Measurements from ENCODE around the gene BTG4. TPM values are rescaled to one million over a fixed set of nuclear protein-coding genes. Genes with fewer than 3 reads are reported as not detected.

BTG4 gene
- total RNA-seq, 1 experiment from 2014 or later, result not detected

DNA sequence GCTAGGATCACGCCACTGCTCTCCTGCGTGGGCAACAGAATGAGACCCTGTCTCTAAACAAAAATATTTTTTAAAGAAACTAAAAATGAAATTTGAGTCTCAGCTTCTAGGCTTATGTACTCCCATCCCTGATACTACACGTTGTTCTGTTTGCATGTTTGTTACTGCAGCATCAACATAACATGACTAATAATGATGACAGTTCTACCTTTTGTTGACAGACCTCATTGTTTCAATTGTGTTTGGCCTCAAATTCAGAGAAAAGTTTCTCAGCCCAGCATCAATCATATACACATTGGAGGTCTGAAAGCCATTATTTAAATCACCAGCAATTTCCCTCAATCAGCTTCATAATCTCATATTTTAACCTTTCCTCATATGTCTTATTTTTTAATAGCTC, 49.1 kb upstream of the BTG4 start (continued):
- TF ChIP-seq, protein P1, sequence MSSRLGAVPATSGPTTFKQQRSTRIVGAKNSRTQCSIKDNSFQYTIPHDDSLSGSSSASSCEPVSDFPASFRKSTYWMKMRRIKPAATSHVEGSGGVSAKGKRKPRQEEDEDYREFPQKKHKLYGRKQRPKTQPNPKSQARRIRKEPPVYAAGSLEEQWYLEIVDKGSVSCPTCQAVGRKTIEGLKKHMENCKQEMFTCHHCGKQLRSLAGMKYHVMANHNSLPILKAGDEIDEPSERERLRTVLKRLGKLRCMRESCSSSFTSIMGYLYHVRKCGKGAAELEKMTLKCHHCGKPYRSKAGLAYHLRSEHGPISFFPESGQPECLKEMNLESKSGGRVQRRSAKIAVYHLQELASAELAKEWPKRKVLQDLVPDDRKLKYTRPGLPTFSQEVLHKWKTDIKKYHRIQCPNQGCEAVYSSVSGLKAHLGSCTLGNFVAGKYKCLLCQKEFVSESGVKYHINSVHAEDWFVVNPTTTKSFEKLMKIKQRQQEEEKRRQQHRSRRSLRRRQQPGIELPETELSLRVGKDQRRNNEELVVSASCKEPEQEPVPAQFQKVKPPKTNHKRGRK (CRISPR knock-in tag; IDR thresholded peaks at IDR 0.05; ENCODE audit: borderline replicate concordance), result no peak
- TF ChIP-seq ZNF232 (CRISPR knock-in tag; IDR thresholded peaks at IDR 0.05), result no peak
- TF ChIP-seq NR3C1 (CRISPR knock-in tag; conservative IDR thresholded peaks at IDR 0.05; ENCODE audit: low read depth), result no peak
- TF ChIP-seq EMX1 (CRISPR knock-in tag; IDR thresholded peaks at IDR 0.05), result no peak
- TF ChIP-seq E2F4 (CRISPR knock-in tag; IDR thresholded peaks at IDR 0.05; ENCODE audit: borderline replicate concordance, low read depth), result no peak
- TF ChIP-seq JAZF1 (CRISPR knock-in tag; IDR thresholded peaks at IDR 0.05), result no peak
- no peak for TF ChIP-seq ERG (CRISPR knock-in tag; IDR thresholded peaks at IDR 0.05)
- no peak for TF ChIP-seq NFE2L1 (CRISPR knock-in tag; IDR thresholded peaks at IDR 0.05)

- H3K9me3 Mint-ChIP-seq, result peaks cover 18% of the 10 kb centered on the region
- no peak overlapping the region for H3K4me3 Mint-ChIP-seq
- ChIA-PET POLR2A (no interaction called here), CTCF (interaction anchor here (0.8 to 3.2 kb wide), 3 partner anchors 44 to 306 kb away, joined by 3 to 12 read pairs (median 6); no protein-coding TSS in a partner anchor)
- DNase-seq (ENCODE audit: low spot score) (no peak), ATAC-seq (no peak)
- peaks cover 24% of the 10 kb centered on the region for H3K4me1 Mint-ChIP-seq
- no peak overlapping the region for H3K27ac Mint-ChIP-seq
- peaks cover 16% of the 10 kb centered on the region for H3K36me3 Mint-ChIP-seq
- H3K27me3 Mint-ChIP-seq (ENCODE audit: low read depth), result peaks cover 6% of the 10 kb centered on the region; the same call in 1 of the 2 replicates
- TF ChIP-seq TEAD4 (CRISPR knock-in tag; IDR thresholded peaks at IDR 0.05) (no peak), CDX4 (CRISPR knock-in tag; IDR thresholded peaks at IDR 0.05; ENCODE audit: borderline replicate concordance) (no peak), ZNF317 (CRISPR knock-in tag; IDR thresholded peaks at IDR 0.05; ENCODE audit: borderline replicate concordance, low read depth) (no peak), PRRX2 (CRISPR knock-in tag; IDR thresholded peaks at IDR 0.05) (no peak), ETV6 (CRISPR knock-in tag; IDR thresholded peaks at IDR 0.05) (no peak), GTF2I (CRISPR knock-in tag; conservative IDR thresholded peaks at IDR 0.05) (no peak), ZNF263 (CRISPR knock-in tag; IDR thresholded peaks at IDR 0.05; ENCODE audit: low read depth) (no peak), MYBL2 (CRISPR knock-in tag; IDR thresholded peaks at IDR 0.05) (no peak), ELF4 (CRISPR knock-in tag; IDR thresholded peaks at IDR 0.05; ENCODE audit: low read depth) (no peak), ZNF219 (CRISPR knock-in tag; IDR thresholded peaks at IDR 0.05; ENCODE audit: borderline replicate concordance) (no peak), GABPB1 (CRISPR knock-in tag; IDR thresholded peaks at IDR 0.05) (no peak), E2F4 (CRISPR knock-in tag; IDR thresholded peaks at IDR 0.05; ENCODE audit: borderline replicate concordance, low read depth) (no peak), TCF7 (CRISPR knock-in tag; IDR thresholded peaks at IDR 0.05; ENCODE audit: low read depth) (no peak), SMAD4 (CRISPR knock-in tag; IDR thresholded peaks at IDR 0.05) (no peak)
- TF ChIP-seq, protein P1 (CRISPR knock-in tag; IDR thresholded peaks at IDR 0.05; ENCODE audit: borderline replicate concordance), result no peak
- TF ChIP-seq, protein P2, sequence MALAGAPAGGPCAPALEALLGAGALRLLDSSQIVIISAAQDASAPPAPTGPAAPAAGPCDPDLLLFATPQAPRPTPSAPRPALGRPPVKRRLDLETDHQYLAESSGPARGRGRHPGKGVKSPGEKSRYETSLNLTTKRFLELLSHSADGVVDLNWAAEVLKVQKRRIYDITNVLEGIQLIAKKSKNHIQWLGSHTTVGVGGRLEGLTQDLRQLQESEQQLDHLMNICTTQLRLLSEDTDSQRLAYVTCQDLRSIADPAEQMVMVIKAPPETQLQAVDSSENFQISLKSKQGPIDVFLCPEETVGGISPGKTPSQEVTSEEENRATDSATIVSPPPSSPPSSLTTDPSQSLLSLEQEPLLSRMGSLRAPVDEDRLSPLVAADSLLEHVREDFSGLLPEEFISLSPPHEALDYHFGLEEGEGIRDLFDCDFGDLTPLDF (CRISPR knock-in tag; IDR thresholded peaks at IDR 0.05), result no peak
- TF ChIP-seq, protein P3, sequence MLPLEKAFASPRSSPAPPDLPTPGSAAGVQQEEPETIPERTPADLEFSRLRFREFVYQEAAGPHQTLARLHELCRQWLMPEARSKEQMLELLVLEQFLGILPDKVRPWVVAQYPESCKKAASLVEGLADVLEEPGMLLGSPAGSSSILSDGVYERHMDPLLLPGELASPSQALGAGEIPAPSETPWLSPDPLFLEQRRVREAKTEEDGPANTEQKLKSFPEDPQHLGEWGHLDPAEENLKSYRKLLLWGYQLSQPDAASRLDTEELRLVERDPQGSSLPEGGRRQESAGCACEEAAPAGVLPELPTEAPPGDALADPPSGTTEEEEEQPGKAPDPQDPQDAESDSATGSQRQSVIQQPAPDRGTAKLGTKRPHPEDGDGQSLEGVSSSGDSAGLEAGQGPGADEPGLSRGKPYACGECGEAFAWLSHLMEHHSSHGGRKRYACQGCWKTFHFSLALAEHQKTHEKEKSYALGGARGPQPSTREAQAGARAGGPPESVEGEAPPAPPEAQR (CRISPR knock-in tag; IDR thresholded peaks at IDR 0.05), result no peak
Observed at GRCh38 chr11:111560800-111561199, 48.6 kb upstream of the BTG4 start.
